SK-N-SH (cell line): ENCODE measurements around the gene ABI3. TPM values are rescaled to one million over a fixed set of nuclear protein-coding genes. Genes with fewer than 3 reads are reported as not detected.
A peak's percentile ranks its signal among the peaks of the same experiment; 100 is the strongest.

Experiments
- CTCF ChIA-PET: fragments of 300-600, 350-600 bp; formaldehyde crosslinking; extraction: SDS; loops from one replicate; lab custom pipeline; 2021; lab: Yijun Ruan, JAX
- POLR2A ChIA-PET: fragments of 350-600 bp; sonication (Branson Sonifier 250); formaldehyde crosslinking; extraction: SDS; loops from one replicate; lab custom pipeline; 2020; ENCODE audit warnings: antibody characterized with exemption, inconsistent platforms; lab: Yijun Ruan, JAX
- DNase-seq: peaks from one replicate; pipeline ENCODE4 v3.0.0; 2012
- H2AFZ ChIP-seq: fragments of 200-600 bp; sonication (generic); 2 replicates; pipeline ENCODE4 v1.8.1; 2016; ENCODE audit warnings: antibody characterized with exemption, mild to moderate bottlenecking, low read depth
- H3F3A ChIP-seq: fragments of 200-600 bp; sonication (generic); replicated peaks from 2 replicates; pipeline ENCODE3; 2016; ENCODE audit warnings: antibody characterized with exemption, mild to moderate bottlenecking; ENCODE audit not compliant: insufficient read depth
- H3K27ac ChIP-seq, 2 experiments: fragments of 200-500 bp in 1 of 2; fragments of 200-600 bp in 1 of 2; sonication (Bioruptor generic) in 1 of 2; sonication (generic), shearing (Covaris generic) in 1 of 2; 2 replicates each; pipeline versions ENCODE4 v1.5.1 to v1.6.1; 2014 to 2016; ENCODE audit warnings: low read depth in 2 of 2, inconsistent platforms in 1 of 2, low read length in 1 of 2, mild to moderate bottlenecking in 1 of 2, mixed read lengths in 1 of 2
- H3K27me3 ChIP-seq: fragments of 200-600 bp; sonication (generic), shearing (Covaris generic); 2 replicates; pipeline ENCODE4 v1.6.1; 2016; ENCODE audit warnings: mixed run types; ENCODE audit not compliant: insufficient read depth
- H3K36me3 ChIP-seq, 2 experiments: fragments of 200-500 bp in 1 of 2; fragments of 200-600 bp in 1 of 2; sonication (Bioruptor generic) in 1 of 2; sonication (generic) in 1 of 2; replicated peaks in 1 of 2; 2 replicates each; pipeline versions ENCODE3 to v1.5.1; 2014 to 2016; ENCODE audit warnings: low read length in 1 of 2, mild to moderate bottlenecking in 1 of 2; ENCODE audit not compliant: insufficient read depth in 2 of 2, control insufficient read depth in 1 of 2
- H3K4me1 ChIP-seq, 2 experiments: fragments of 200-500 bp in 1 of 2; fragments of 200-600 bp in 1 of 2; sonication (Bioruptor generic) in 1 of 2; sonication (generic), shearing (Covaris generic) in 1 of 2; 2 replicates each; pipeline versions ENCODE4 v1.5.1 to v1.6.1; 2014 to 2016; ENCODE audit warnings: low read depth in 1 of 2, low read length in 1 of 2, mixed run types in 1 of 2; ENCODE audit not compliant: insufficient read depth in 2 of 2, control insufficient read depth in 1 of 2
- H3K4me2 ChIP-seq: fragments of 200-600 bp; sonication (generic), shearing (Covaris generic); 2 replicates; pipeline ENCODE4 v1.6.1; 2017; ENCODE audit warnings: mixed run types
- H3K4me3 ChIP-seq, 2 experiments: fragments of 200-500 bp in 1 of 2; fragments of 200-600 bp in 1 of 2; sonication (Bioruptor generic) in 1 of 2; sonication (generic), shearing (Covaris generic) in 1 of 2; 2 replicates each; pipeline versions ENCODE4 v1.5.1 to v1.8.1; 2014 to 2016; ENCODE audit warnings: low read depth in 2 of 2, inconsistent platforms in 1 of 2, low read length in 1 of 2, mild to moderate bottlenecking in 1 of 2, mixed read lengths in 1 of 2, moderate library complexity in 1 of 2
- H3K79me2 ChIP-seq: fragments of 200-600 bp; sonication (generic); 2 replicates; pipeline ENCODE4 v1.8.1; 2017; ENCODE audit warnings: mild to moderate bottlenecking; ENCODE audit not compliant: insufficient read depth
- H3K9ac ChIP-seq: fragments of 200-600 bp; sonication (generic); 2 replicates; pipeline ENCODE4 v1.6.1; 2017; ENCODE audit warnings: mixed run types
- H3K9me2 ChIP-seq: fragments of 200-600 bp; sonication (generic); 2 replicates; pipeline ENCODE4 v1.6.1; 2017; ENCODE audit warnings: mixed run types
- H3K9me3 ChIP-seq: fragments of 200-600 bp; sonication (generic); 2 replicates; pipeline ENCODE4 v1.6.1; 2017; ENCODE audit warnings: mixed run types, mild to moderate bottlenecking, moderate library complexity
- H4K20me1 ChIP-seq: fragments of 200-600 bp; sonication (generic); 2 replicates; pipeline ENCODE4 v1.6.1; 2017; ENCODE audit warnings: mild to moderate bottlenecking, mixed run types; ENCODE audit not compliant: insufficient read depth
- CHD2 ChIP-seq: fragments of 150-350 bp; IDR thresholded peaks from 2 replicates; pipeline ENCODE4 v1.6.1; 2018; ENCODE audit warnings: low read length; ENCODE audit not compliant: partially characterized antibody
- EP300 ChIP-seq, 2 experiments: IDR thresholded peaks; 2 replicates each; pipeline versions ENCODE4 v1.4.0 to v1.6.1; 2012; ENCODE audit warnings: borderline replicate concordance in 1 of 2, low read depth in 1 of 2, low read length in 1 of 2
- EZH2phosphoT487 ChIP-seq: fragments of 200-600 bp; sonication (generic); IDR thresholded peaks from 2 replicates; pipeline ENCODE4 v1.6.1; 2017; ENCODE audit warnings: low read depth, mixed run types, mild to moderate bottlenecking, antibody characterized with exemption, moderate library complexity, borderline replicate concordance
- FOXJ3 ChIP-seq: sonication (generic); formaldehyde crosslinking; IDR thresholded peaks from 2 replicates; pipeline ENCODE4 v1.5.1; 2020; ENCODE audit warnings: mild to moderate bottlenecking, missing genetic modification reagents
- FOXM1 ChIP-seq: IDR thresholded peaks from 2 replicates; pipeline ENCODE4 v1.4.0; 2012; ENCODE audit warnings: low read depth, mild to moderate bottlenecking
- GATA2 ChIP-seq: sonication (generic); formaldehyde crosslinking; IDR thresholded peaks from 2 replicates; pipeline ENCODE4 v1.5.0; 2020; ENCODE audit warnings: mild to moderate bottlenecking, missing genetic modification reagents
- IRF3 ChIP-seq: fragments of 150-350 bp; IDR thresholded peaks from 2 replicates; pipeline ENCODE4 v1.6.1; 2016; ENCODE audit warnings: mild to moderate bottlenecking, low read depth, low read length
- PBX3 ChIP-seq: IDR thresholded peaks from 2 replicates; pipeline ENCODE4; 2012
- RCOR1 ChIP-seq: fragments of 150-350 bp; IDR thresholded peaks from 2 replicates; pipeline ENCODE4 v1.6.1; 2017; ENCODE audit warnings: antibody characterized with exemption, low read length
- REST ChIP-seq: IDR thresholded peaks from 2 replicates; pipeline ENCODE4 v1.6.1; 2012; ENCODE audit warnings: mild to moderate bottlenecking, low read depth, low read length, moderate library complexity
- RFX5 ChIP-seq: IDR thresholded peaks from 2 replicates; pipeline ENCODE4 v1.6.1; 2012; ENCODE audit warnings: mild to moderate bottlenecking, improper control_type of control experiment, low read length
- USF1 ChIP-seq: IDR thresholded peaks from 2 replicates; pipeline ENCODE4 v1.4.0; 2012; ENCODE audit warnings: low read depth, borderline replicate concordance
- USF2 ChIP-seq: fragments of 150-350 bp; IDR thresholded peaks from 2 replicates; pipeline ENCODE4 v1.6.1; 2017; ENCODE audit warnings: antibody characterized with exemption, low read length, low read depth, borderline replicate concordance
- YY1 ChIP-seq: IDR thresholded peaks from 2 replicates; pipeline ENCODE4 v1.4.0; 2012; ENCODE audit warnings: low read depth, mild to moderate bottlenecking
- ZBTB33 ChIP-seq: IDR thresholded peaks from 2 replicates; pipeline ENCODE4 v1.4.0; 2012; ENCODE audit warnings: low read depth, borderline replicate concordance
- WGBS: methylation state at CpG from one replicate; pipeline ENCODE4 v1.1.6; 2017; ENCODE audit warnings: low lambda C conversion rate; 5-methylcytosine and 5-hydroxymethylcytosine counted together
- polyA plus RNA-seq, 3 experiments: library from polyadenylated mRNA; depleted of rRNA; stranded (reverse); fragments of >200 nt; gene quantifications; 2 replicates each; pipeline ENCODE4 v1.2.3, GENCODE V29; 2012

The ABI3 gene
- polyA plus RNA-seq, 1 of the 3 experiments (the other 2 are of a cell fraction) = 4.7 TPM

GRCh38 chr17:49224997-49225337, 14.5 kb downstream of the ABI3 start:
- no peaks in the 10 kb centered on the region for H3K9me3 ChIP-seq
- H3K4me3 ChIP-seq = no peak overlapping the region
- no peaks in the 10 kb centered on the region for H3K9me2 ChIP-seq
- H3F3A ChIP-seq = peaks cover 9% of the 10 kb centered on the region
- H3K27me3 ChIP-seq = peaks cover 60% of the 10 kb centered on the region
- no peaks in the 10 kb centered on the region; a peak in 1 of 4 replicates for H3K4me1 ChIP-seq
- ChIA-PET CTCF (interaction anchor here (1.0 to 8.6 kb wide), 9 partner anchors 10 to 87 kb away, joined by 3 to 105 read pairs (median 7); no protein-coding TSS in a partner anchor), POLR2A (no interaction called here)
- H4K20me1 ChIP-seq = no peaks in the 10 kb centered on the region
- WGBS = 13% methylated on average over 10 of the region's 11 CpGs
- H2AFZ ChIP-seq = no peak overlapping the region
- no peaks in the 10 kb centered on the region for H3K36me3 ChIP-seq
- peak overlapping the region; percentile 35; the same call in 1 of the 2 replicates for H3K4me2 ChIP-seq
- H3K9ac ChIP-seq = no peak overlapping the region
- no peaks in the 10 kb centered on the region for H3K79me2 ChIP-seq
- no peak overlapping the region for H3K27ac ChIP-seq
- TF ChIP-seq RCOR1 = no peak
- no peak for TF ChIP-seq FOXM1
- no peak for TF ChIP-seq CHD2
- TF ChIP-seq, all 33 proteins: peak for 0
- no peak for DNase-seq

- Histone ChIP-seq H3K79me2 (no peaks in the 10 kb centered on the region), H3F3A (peaks cover 9% of the 10 kb centered on the region), H3K4me3 (no peak overlapping the region), H3K27me3 (peaks cover 62% of the 10 kb centered on the region), H4K20me1 (no peaks in the 10 kb centered on the region), H3K36me3 (no peaks in the 10 kb centered on the region), H3K4me1 (peaks cover 0 to 5% of the 10 kb centered on the region in 2 experiments; a peak in 1 of 4 replicates), H2AFZ (no peak overlapping the region), H3K9me2 (no peaks in the 10 kb centered on the region), H3K4me2 (no peak overlapping the region), H3K9me3 (no peaks in the 10 kb centered on the region), H3K9ac (no peak overlapping the region), H3K27ac (no peak overlapping the region)
- WGBS = 22% methylated on average over 8 of the region's 8 CpGs
- ChIA-PET CTCF (interaction anchor here (0.8 to 8.6 kb wide), 17 partner anchors 10 to 501 kb away, joined by 3 to 105 read pairs (median 7); no protein-coding TSS in a partner anchor), POLR2A (no interaction called here)
- no peak for DNase-seq
- no peak for TF ChIP-seq ZBTB33
- TF ChIP-seq IRF3 = no peak
- no peak for TF ChIP-seq YY1
- no peak for TF ChIP-seq RCOR1
- TF ChIP-seq CHD2 = no peak
- TF ChIP-seq EP300 (IDR thresholded peaks at IDR 0.05; ENCODE audit: borderline replicate concordance in 1 of 2, low read depth in 1 of 2, low read length in 1 of 2) = no peak
- TF ChIP-seq USF1 = no peak
- TF ChIP-seq RFX5 = no peak
- no peak for TF ChIP-seq FOXJ3 (CRISPR knock-in tag)
- no peak for TF ChIP-seq USF2
- no peak for TF ChIP-seq GATA2 (CRISPR knock-in tag)
- no peak for TF ChIP-seq REST
- no peak for TF ChIP-seq PBX3
- TF ChIP-seq EZH2phosphoT487 = no peak
These were observed 15.2 kb downstream of the ABI3 start for GRCh38 chr17:49225554-49226236.
